ENCODE measurements around the gene FOSB. TPM values are rescaled to one million over a fixed set of nuclear protein-coding genes. Genes with fewer than 3 reads are reported as not detected.

Gene FOSB
- total and polyA plus RNA-seq, 9 of the 15 experiments (the other 6 are each of a cell fraction or from before 2014, with no cell fraction given) = 0.11 to 2.7 (median 0.73) TPM

- TF ChIP-seq ZNF407 (IDR thresholded peaks at IDR 0.05; ENCODE audit: low read depth) (no peak), PHF8 (IDR thresholded peaks at IDR 0.05; ENCODE audit: borderline replicate concordance, low read length) (no peak), CHD2 (IDR thresholded peaks at IDR 0.05; ENCODE audit: low read depth, low read length) (no peak), SNIP1 (IDR thresholded peaks at IDR 0.05; ENCODE audit: low read depth) (peak; percentile 35; the same call in 1 of the 2 replicates), ARID4B (CRISPR knock-in tag; IDR thresholded peaks at IDR 0.05) (no peak), ZNF507 (tag; conservative IDR thresholded peaks at IDR 0.05) (no peak), ZNF263 (CRISPR knock-in tag; IDR thresholded peaks at IDR 0.05; ENCODE audit: borderline replicate concordance) (no peak), ZBTB49 (CRISPR knock-in tag; IDR thresholded peaks at IDR 0.05; ENCODE audit: borderline replicate concordance) (no peak), POLR2AphosphoS5 (IDR thresholded peaks at IDR 0.05; ENCODE audit: control insufficient read depth, insufficient read depth, low read depth, low read length) (peak; percentile 17; the same call in 1 of the 2 replicates), KDM4B (IDR thresholded peaks at IDR 0.05; ENCODE audit: borderline replicate concordance in 2 of 2, low read depth in 1 of 2) (no peak), ZSCAN32 (CRISPR knock-in tag; IDR thresholded peaks at IDR 0.05) (no peak)
Measured at GRCh38 chr19:45424191-45425058, 43.4 kb upstream of the FOSB start (continued).
